IPS DF 4.7 (cell line): ENCODE data around the gene LRRC28.

Experiments used
- DNase-seq: peaks from one replicate; pipeline ENCODE4 v3.0.0-alpha.2; 2013; ENCODE audit warnings: low spot score; ENCODE audit errors: extremely low read depth

LRRC28 gene

GRCh38 chr15:99435113-99435695, 183.9 kb downstream of the LRRC28 start:
- DNase-seq = no peak

- DNase-seq = no peak
These were observed 184.7 kb downstream of the LRRC28 start for GRCh38 chr15:99435877-99436541.

- no peak for DNase-seq
These were observed 185.4 kb downstream of the LRRC28 start for GRCh38 chr15:99436542-99437314.

GRCh38 chr15:99437315-99438223, 186.3 kb downstream of the LRRC28 start:
- no peak for DNase-seq

GRCh38 chr15:99438224-99438585, 186.9 kb downstream of the LRRC28 start:
- no peak for DNase-seq

GRCh38 chr15:99438691-99439523, 187.6 kb downstream of the LRRC28 start:
- no peak for DNase-seq

- no peak for DNase-seq
These were observed 188.2 kb downstream of the LRRC28 start for GRCh38 chr15:99439524-99439835.

GRCh38 chr15:99440029-99440428, 188.7 kb downstream of the LRRC28 start:
- no peak for DNase-seq
